SU-DHL-6 (cell line): Measurements from ENCODE around the gene STK11.

Experiments used
- H2AFZ ChIP-seq: fragments of 200-600 bp; sonication (generic); 2 replicates; pipeline ENCODE4 v1.6.1; 2014; ENCODE audit warnings: low read depth, mild to moderate bottlenecking, moderate library complexity, mixed read lengths, antibody characterized with exemption, low read length; ENCODE audit not compliant: severe bottlenecking
- H3F3A ChIP-seq: fragments of 200-600 bp; shearing (Covaris generic); 2 replicates; pipeline ENCODE4 v1.6.0; 2016; ENCODE audit warnings: antibody characterized with exemption, mild to moderate bottlenecking; ENCODE audit not compliant: insufficient read depth
- H3K27ac ChIP-seq: fragments of 200-600 bp; sonication (generic); 2 replicates; pipeline ENCODE4 v1.5.1; 2016; ENCODE audit warnings: low read depth, mild to moderate bottlenecking, low read length, moderate library complexity, mixed read lengths
- H3K27me3 ChIP-seq: fragments of 200-600 bp; sonication (generic), shearing (Covaris generic); 2 replicates; pipeline ENCODE4 v1.6.0; 2014; ENCODE audit warnings: mild to moderate bottlenecking, low read length
- H3K36me3 ChIP-seq: fragments of 200-600 bp; sonication (generic); 2 replicates; pipeline ENCODE4 v1.6.1; 2014; ENCODE audit warnings: mild to moderate bottlenecking, low read length, mixed read lengths
- H3K4me2 ChIP-seq: fragments of 300-600, 200-600 bp; shearing (Covaris generic), sonication (generic); 2 replicates; pipeline ENCODE4 v1.6.0; 2014; ENCODE audit warnings: low read length, low read depth, mild to moderate bottlenecking; ENCODE audit not compliant: poor library complexity, severe bottlenecking
- H3K4me3 ChIP-seq: fragments of 200-600 bp; sonication (generic); 2 replicates; pipeline ENCODE4 v1.5.1; 2014; ENCODE audit warnings: antibody characterized with exemption, low read length, mild to moderate bottlenecking, mixed read lengths; ENCODE audit not compliant: insufficient read depth, poor library complexity, severe bottlenecking
- H3K79me2 ChIP-seq: fragments of 200-600 bp; sonication (generic); 2 replicates; pipeline ENCODE4 v1.6.1; 2014; ENCODE audit warnings: mild to moderate bottlenecking, low read length, moderate library complexity; ENCODE audit not compliant: insufficient read depth
- H3K9ac ChIP-seq: fragments of 200-600 bp; sonication (generic); 2 replicates; pipeline ENCODE4 v1.7.0; 2014; ENCODE audit warnings: mild to moderate bottlenecking, low read length
- H3K9me2 ChIP-seq: fragments of 200-600 bp; sonication (generic); replicated peaks from 2 replicates; pipeline ENCODE4 v1.6.1; 2014; ENCODE audit warnings: low read length; ENCODE audit not compliant: insufficient read depth
- H3K9me3 ChIP-seq: fragments of 200-600 bp; sonication (generic); 2 replicates; pipeline ENCODE4 v1.6.1; 2014; ENCODE audit warnings: low read length, mixed read lengths; ENCODE audit not compliant: insufficient read depth
- H4K20me1 ChIP-seq: fragments of 200-600 bp; sonication (generic); 2 replicates; pipeline ENCODE4 v1.6.1; 2014; ENCODE audit warnings: low read depth, mild to moderate bottlenecking, antibody characterized with exemption, low read length, moderate library complexity, mixed read lengths
- EZH2phosphoT487 ChIP-seq: fragments of 200-600 bp; sonication (generic), shearing (Covaris generic); conservative IDR thresholded peaks from 2 replicates; pipeline ENCODE4 v1.6.1; 2018; ENCODE audit warnings: mild to moderate bottlenecking, antibody characterized with exemption, low read length, moderate library complexity, mixed read lengths
- TF ChIP-seq, protein P1 (sequence below): fragments of 200-600 bp; sonication (generic); IDR thresholded peaks from one replicate; pipeline ENCODE4 v1.5.1; 2017; ENCODE audit warnings: antibody characterized with exemption, mild to moderate bottlenecking, low read length, moderate library complexity; ENCODE audit not compliant: insufficient read depth, poor library complexity, severe bottlenecking

STK11 gene

GRCh38 chr19:1229056-1229923 is 23.7 kb downstream of the STK11 start:
- Histone ChIP-seq H3K27me3 (no peaks in the 10 kb centered on the region), H2AFZ (no peak overlapping the region), H4K20me1 (no peaks in the 10 kb centered on the region), H3K9ac (no peak overlapping the region), H3K4me3 (no peak overlapping the region), H3K4me2 (no peak overlapping the region), H3F3A (no peaks in the 10 kb centered on the region; the same call in 1 of the 2 replicates), H3K36me3 (no peaks in the 10 kb centered on the region), H3K27ac (no peak overlapping the region), H3K9me3 (no peaks in the 10 kb centered on the region), H3K79me2 (no peaks in the 10 kb centered on the region), H3K9me2 (no peaks in the 10 kb centered on the region)
- TF ChIP-seq, protein P1, sequence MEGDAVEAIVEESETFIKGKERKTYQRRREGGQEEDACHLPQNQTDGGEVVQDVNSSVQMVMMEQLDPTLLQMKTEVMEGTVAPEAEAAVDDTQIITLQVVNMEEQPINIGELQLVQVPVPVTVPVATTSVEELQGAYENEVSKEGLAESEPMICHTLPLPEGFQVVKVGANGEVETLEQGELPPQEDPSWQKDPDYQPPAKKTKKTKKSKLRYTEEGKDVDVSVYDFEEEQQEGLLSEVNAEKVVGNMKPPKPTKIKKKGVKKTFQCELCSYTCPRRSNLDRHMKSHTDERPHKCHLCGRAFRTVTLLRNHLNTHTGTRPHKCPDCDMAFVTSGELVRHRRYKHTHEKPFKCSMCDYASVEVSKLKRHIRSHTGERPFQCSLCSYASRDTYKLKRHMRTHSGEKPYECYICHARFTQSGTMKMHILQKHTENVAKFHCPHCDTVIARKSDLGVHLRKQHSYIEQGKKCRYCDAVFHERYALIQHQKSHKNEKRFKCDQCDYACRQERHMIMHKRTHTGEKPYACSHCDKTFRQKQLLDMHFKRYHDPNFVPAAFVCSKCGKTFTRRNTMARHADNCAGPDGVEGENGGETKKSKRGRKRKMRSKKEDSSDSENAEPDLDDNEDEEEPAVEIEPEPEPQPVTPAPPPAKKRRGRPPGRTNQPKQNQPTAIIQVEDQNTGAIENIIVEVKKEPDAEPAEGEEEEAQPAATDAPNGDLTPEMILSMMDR, result no peak
- TF ChIP-seq EZH2phosphoT487, result no peak

DNA sequence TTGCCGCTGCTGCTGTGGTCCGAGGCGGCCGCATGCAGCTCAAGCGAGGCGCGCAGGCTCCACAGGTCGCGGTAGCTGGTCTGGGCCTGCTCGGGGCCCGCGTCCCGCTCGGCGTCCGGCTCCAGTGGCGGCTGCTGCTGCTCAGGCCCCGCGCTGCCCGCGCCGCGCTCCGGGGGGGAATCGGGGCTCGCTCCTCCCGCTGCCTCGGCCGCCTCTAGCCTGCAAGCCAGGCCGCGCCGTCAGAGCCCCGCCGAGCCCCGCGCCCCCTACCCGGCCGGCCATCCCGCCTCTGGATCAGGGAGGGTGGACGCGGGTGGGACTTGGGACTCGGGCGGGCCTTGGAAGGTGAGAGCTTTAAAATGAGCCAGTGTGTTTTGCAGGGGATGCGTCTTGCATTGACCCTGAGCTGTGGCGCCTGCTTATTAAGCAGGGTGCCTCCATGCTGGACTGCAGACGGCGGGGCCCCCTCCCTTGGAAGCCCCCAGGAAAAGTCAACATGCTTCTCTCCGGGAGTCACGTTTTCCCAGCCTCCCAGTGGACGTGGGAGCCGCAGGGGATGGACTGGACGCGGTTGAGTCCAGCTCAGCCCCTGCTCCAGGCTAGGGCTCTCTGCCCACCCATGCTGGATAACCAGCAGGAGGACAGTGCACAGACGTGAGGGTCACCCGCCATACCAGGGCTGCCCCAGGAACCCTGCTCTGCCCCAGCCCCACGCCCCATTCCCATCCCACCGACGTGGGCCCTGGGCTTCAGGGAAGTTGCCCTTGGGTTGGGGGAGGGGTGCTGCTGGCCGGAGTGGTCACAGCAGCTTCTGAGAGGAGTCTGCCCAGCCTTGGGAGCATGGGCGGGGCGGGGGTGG is 24.6 kb downstream of the STK11 start:
- no peak overlapping the region for H3K4me2 ChIP-seq
- no peaks in the 10 kb centered on the region for H3K36me3 ChIP-seq
- no peaks in the 10 kb centered on the region for H3K79me2 ChIP-seq
- no peaks in the 10 kb centered on the region; the same call in 1 of the 2 replicates for H3F3A ChIP-seq
- no peaks in the 10 kb centered on the region for H4K20me1 ChIP-seq
- no peak overlapping the region for H3K4me3 ChIP-seq
- H3K9me3 ChIP-seq, result no peaks in the 10 kb centered on the region
- no peaks in the 10 kb centered on the region for H3K9me2 ChIP-seq
- H3K9ac ChIP-seq, result no peak overlapping the region
- no peaks in the 10 kb centered on the region for H3K27me3 ChIP-seq
- no peak for TF ChIP-seq EZH2phosphoT487
- TF ChIP-seq, protein P1, result no peak
- H3K27ac ChIP-seq, result no peak overlapping the region
- no peak overlapping the region for H2AFZ ChIP-seq

- TF ChIP-seq, protein P1, result no peak
- TF ChIP-seq EZH2phosphoT487, result no peak
- Histone ChIP-seq H4K20me1 (no peaks in the 10 kb centered on the region), H3K9ac (no peak overlapping the region), H3K4me3 (no peak overlapping the region), H3K9me3 (no peaks in the 10 kb centered on the region), H3F3A (no peaks in the 10 kb centered on the region; the same call in 1 of the 2 replicates), H3K36me3 (no peaks in the 10 kb centered on the region), H3K9me2 (no peaks in the 10 kb centered on the region), H3K4me2 (no peak overlapping the region), H3K79me2 (no peaks in the 10 kb centered on the region), H2AFZ (no peak overlapping the region), H3K27ac (no peak overlapping the region), H3K27me3 (no peaks in the 10 kb centered on the region)
Measured at GRCh38 chr19:1230783-1231489, 25.4 kb downstream of the STK11 start.
